Measurements from ENCODE around the gene FAM219A.

GRCh38 chr9:34412336-34412735 is 46.0 kb downstream of the FAM219A start:
- TF ChIP-seq, protein P1, sequence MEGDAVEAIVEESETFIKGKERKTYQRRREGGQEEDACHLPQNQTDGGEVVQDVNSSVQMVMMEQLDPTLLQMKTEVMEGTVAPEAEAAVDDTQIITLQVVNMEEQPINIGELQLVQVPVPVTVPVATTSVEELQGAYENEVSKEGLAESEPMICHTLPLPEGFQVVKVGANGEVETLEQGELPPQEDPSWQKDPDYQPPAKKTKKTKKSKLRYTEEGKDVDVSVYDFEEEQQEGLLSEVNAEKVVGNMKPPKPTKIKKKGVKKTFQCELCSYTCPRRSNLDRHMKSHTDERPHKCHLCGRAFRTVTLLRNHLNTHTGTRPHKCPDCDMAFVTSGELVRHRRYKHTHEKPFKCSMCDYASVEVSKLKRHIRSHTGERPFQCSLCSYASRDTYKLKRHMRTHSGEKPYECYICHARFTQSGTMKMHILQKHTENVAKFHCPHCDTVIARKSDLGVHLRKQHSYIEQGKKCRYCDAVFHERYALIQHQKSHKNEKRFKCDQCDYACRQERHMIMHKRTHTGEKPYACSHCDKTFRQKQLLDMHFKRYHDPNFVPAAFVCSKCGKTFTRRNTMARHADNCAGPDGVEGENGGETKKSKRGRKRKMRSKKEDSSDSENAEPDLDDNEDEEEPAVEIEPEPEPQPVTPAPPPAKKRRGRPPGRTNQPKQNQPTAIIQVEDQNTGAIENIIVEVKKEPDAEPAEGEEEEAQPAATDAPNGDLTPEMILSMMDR (IDR thresholded peaks at IDR 0.05; ENCODE audit: poor library complexity): no peak
- TF ChIP-seq EZH2phosphoT487 (IDR thresholded peaks at IDR 0.05; ENCODE audit: low read depth, severe bottlenecking, unreplicated experiment) (no peak), EZH2 (IDR thresholded peaks at IDR 0.05; ENCODE audit: borderline replicate concordance) (no peak)

All from hepatocyte (in vitro differentiated cells).